DND-41 (cell line): ENCODE results near the gene PIGH.

Experiments
- ATAC-seq: fragments of 200-7000 bp; cut with Tn5 transposase; 3 replicates; pipeline ENCODE4 v1.9.1; 2021; ENCODE audit warnings: low read depth; ENCODE audit not compliant: insufficient read depth
- DNase-seq: peaks from one replicate; pipeline ENCODE4 v3.0.0-alpha.2; 2020
- H2AFZ ChIP-seq: 2 replicates; pipeline ENCODE4 v1.6.0; 2012; ENCODE audit warnings: low read depth, low read length
- H3K27ac ChIP-seq: 2 replicates; pipeline ENCODE4 v1.5.1; 2012; ENCODE audit warnings: low read length, inconsistent platforms
- H3K27me3 ChIP-seq: fragments of 200-600 bp; sonication (generic); 2 replicates; pipeline ENCODE4 v1.6.0; 2012; ENCODE audit warnings: low read length, mild to moderate bottlenecking, inconsistent platforms; ENCODE audit not compliant: insufficient read depth, poor library complexity
- H3K36me3 ChIP-seq: 2 replicates; pipeline ENCODE4 v1.5.1; 2012; ENCODE audit warnings: low read length, inconsistent platforms; ENCODE audit not compliant: insufficient read depth
- H3K4me1 ChIP-seq: 2 replicates; pipeline ENCODE4 v1.5.1; 2012; ENCODE audit warnings: mild to moderate bottlenecking, low read length; ENCODE audit not compliant: insufficient read depth
- H3K4me2 ChIP-seq: 2 replicates; pipeline ENCODE4 v1.6.0; 2012; ENCODE audit warnings: mild to moderate bottlenecking, moderate library complexity, low read length, inconsistent platforms; ENCODE audit not compliant: insufficient read depth
- H3K4me3 ChIP-seq, 2 experiments: fragments of 200-600 bp in 1 of 2; shearing (Covaris generic) in 1 of 2; 2 replicates each; pipeline ENCODE4 v1.5.1; 2012 to 2016; ENCODE audit warnings: inconsistent platforms in 2 of 2, low read length in 2 of 2, mild to moderate bottlenecking in 2 of 2, low read depth in 1 of 2, moderate library complexity in 1 of 2
- H3K79me2 ChIP-seq: 2 replicates; pipeline ENCODE4 v1.6.0; 2012; ENCODE audit warnings: low read length, inconsistent platforms; ENCODE audit not compliant: insufficient read depth
- H3K9ac ChIP-seq: 2 replicates; pipeline ENCODE4 v1.6.0; 2012; ENCODE audit warnings: low read depth, mild to moderate bottlenecking, inconsistent platforms, low read length, moderate library complexity
- H3K9me3 ChIP-seq: 2 replicates; pipeline ENCODE4 v1.5.1; 2012; ENCODE audit warnings: low read length, moderate library complexity, mild to moderate bottlenecking, inconsistent platforms; ENCODE audit not compliant: insufficient read depth, severe bottlenecking
- H4K20me1 ChIP-seq: 2 replicates; pipeline ENCODE4 v1.6.0; 2012; ENCODE audit warnings: low read length; ENCODE audit not compliant: insufficient read depth
- CTCF ChIP-seq: IDR thresholded peaks from 2 replicates; pipeline ENCODE4 v1.5.1; 2012; ENCODE audit warnings: borderline replicate concordance, low read length, moderate library complexity, mild to moderate bottlenecking; ENCODE audit not compliant: poor library complexity, severe bottlenecking; ENCODE audit errors: extremely low read depth
- EZH2 ChIP-seq: IDR thresholded peaks from 3 replicates; pipeline ENCODE4 v1.6.1; 2012; ENCODE audit warnings: borderline replicate concordance, low read depth, mild to moderate bottlenecking, moderate library complexity, low read length, inconsistent platforms; ENCODE audit not compliant: severe bottlenecking

Gene PIGH

GRCh38 chr14:67589204-67589770 is 10.8 kb downstream of the PIGH start:
- Histone ChIP-seq H3K4me3 (no peak overlapping the region), H3K27me3 (no peaks in the 10 kb centered on the region), H3K79me2 (no peaks in the 10 kb centered on the region), H4K20me1 (peaks cover 2% of the 10 kb centered on the region; the same call in 1 of the 2 replicates), H3K9me3 (no peaks in the 10 kb centered on the region), H3K36me3 (peaks cover 54% of the 10 kb centered on the region), H3K4me2 (no peak overlapping the region), H2AFZ (no peak overlapping the region), H3K4me1 (no peaks in the 10 kb centered on the region), H3K27ac (no peak overlapping the region), H3K9ac (no peak overlapping the region)
- ATAC-seq = no peak
- no peak for DNase-seq
- TF ChIP-seq EZH2 (no peak), CTCF (no peak)

- H3K36me3 ChIP-seq = peaks cover 28% of the 10 kb centered on the region
- H3K4me2 ChIP-seq = no peak overlapping the region
- H2AFZ ChIP-seq = no peak overlapping the region
- H4K20me1 ChIP-seq = no peaks in the 10 kb centered on the region
- ATAC-seq (no peak), DNase-seq (no peak)
- H3K27ac ChIP-seq = no peak overlapping the region
- H3K4me1 ChIP-seq = no peaks in the 10 kb centered on the region
- H3K79me2 ChIP-seq = no peaks in the 10 kb centered on the region
- H3K9me3 ChIP-seq = no peaks in the 10 kb centered on the region
- H3K4me3 ChIP-seq = no peak overlapping the region
- H3K9ac ChIP-seq = no peak overlapping the region
- H3K27me3 ChIP-seq = no peaks in the 10 kb centered on the region
- TF ChIP-seq CTCF (no peak), EZH2 (no peak)
These were observed 13.7 kb downstream of the PIGH start for GRCh38 chr14:67586369-67586768.

- Histone ChIP-seq H3K79me2 (no peaks in the 10 kb centered on the region), H3K9me3 (no peaks in the 10 kb centered on the region)
- TF ChIP-seq EZH2 (no peak), CTCF (no peak)
These were observed 15.1 kb downstream of the PIGH start for GRCh38 chr14:67584978-67585377.

More at GRCh38 chr14:67584978-67585377, 15.1 kb downstream of the PIGH start:
- Histone ChIP-seq H3K36me3 (peaks cover 15% of the 10 kb centered on the region), H3K4me1 (no peaks in the 10 kb centered on the region), H3K4me3 (no peak overlapping the region), H4K20me1 (no peaks in the 10 kb centered on the region), H3K4me2 (no peak overlapping the region), H2AFZ (no peak overlapping the region), H3K9ac (no peak overlapping the region), H3K27me3 (no peaks in the 10 kb centered on the region), H3K27ac (no peak overlapping the region)
- no peak for ATAC-seq
- no peak for DNase-seq
